HG02885 (cell line): ENCODE results near the gene TRIM41.
A peak's percentile ranks its signal among the peaks of the same experiment; 100 is the strongest.
"Not testable (repeated sequence)": the region's sequence is repeated elsewhere in the genome, so short reads cannot be mapped to it uniquely, and the experiment has no call there.

Experiments
- ATAC-seq: cut with Tn5 transposase; IDR thresholded peaks from one replicate; pipeline ENCODE4 v1.9.1; 2021; ENCODE audit warnings: mild to moderate bottlenecking; ENCODE audit not compliant: unreplicated experiment, poor library complexity

The TRIM41 gene

GRCh38 chr5:181209006-181209405, 14.1 kb upstream of the TRIM41 start:
- ATAC-seq = not testable (repeated sequence)

GRCh38 chr5:181210148-181210547, 12.9 kb upstream of the TRIM41 start:
- ATAC-seq = not testable (repeated sequence)

DNA sequence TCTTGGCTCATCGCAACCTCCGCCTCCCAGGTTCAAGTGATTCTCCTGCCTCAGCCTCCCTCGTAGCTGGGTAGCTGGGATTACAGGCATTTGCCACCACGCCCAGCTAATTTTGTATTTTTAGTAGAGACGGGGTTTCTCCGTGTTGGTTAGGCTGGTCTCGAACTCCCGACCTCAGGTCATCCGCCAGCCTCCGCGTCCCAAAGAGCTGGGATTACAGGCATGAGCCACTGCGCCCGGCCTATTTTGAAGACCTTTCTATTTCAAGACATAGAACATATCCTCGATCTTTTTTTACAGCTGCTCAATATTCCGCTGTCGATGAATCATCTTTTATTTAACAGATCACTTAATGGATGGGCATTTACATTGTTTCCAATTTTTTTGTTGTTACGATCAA, 12.4 kb upstream of the TRIM41 start:
- not testable (repeated sequence) for ATAC-seq

- ATAC-seq = no peak
Observed at GRCh38 chr5:181211208-181211607, 11.9 kb upstream of the TRIM41 start.

- no peak for ATAC-seq
Observed at GRCh38 chr5:181212080-181212479, 11.0 kb upstream of the TRIM41 start.

DNA sequence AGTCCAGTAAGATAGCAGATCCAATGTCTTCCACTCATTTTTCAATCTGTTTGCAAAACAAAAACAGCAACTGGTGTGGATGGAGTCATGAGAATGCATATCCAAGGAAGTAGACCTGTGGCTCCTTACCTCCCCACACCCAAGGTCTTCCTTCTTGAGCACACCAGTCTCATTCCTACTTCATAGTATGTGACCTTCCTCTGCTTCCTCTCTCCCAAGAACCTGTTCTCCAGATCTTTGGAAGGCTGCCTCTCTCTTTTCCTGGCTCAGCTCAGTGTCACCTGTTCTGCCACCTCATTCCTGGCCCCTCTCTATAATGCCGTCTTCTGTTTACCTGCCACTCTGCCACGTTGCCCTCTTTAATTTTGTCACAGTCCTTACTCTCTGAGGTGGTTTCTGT, 10.1 kb upstream of the TRIM41 start:
- no peak for ATAC-seq

GRCh38 chr5:181214249-181214648, 8.8 kb upstream of the TRIM41 start:
- not testable (repeated sequence) for ATAC-seq

GRCh38 chr5:181215997-181216989, 6.8 kb upstream of the TRIM41 start:
- ATAC-seq = no peak

- peak; percentile 14 for ATAC-seq
Observed at GRCh38 chr5:181217111-181217802, 5.8 kb upstream of the TRIM41 start.

- ATAC-seq = peak; percentile 13
Observed at GRCh38 chr5:181217803-181218062, 5.3 kb upstream of the TRIM41 start.

DNA sequence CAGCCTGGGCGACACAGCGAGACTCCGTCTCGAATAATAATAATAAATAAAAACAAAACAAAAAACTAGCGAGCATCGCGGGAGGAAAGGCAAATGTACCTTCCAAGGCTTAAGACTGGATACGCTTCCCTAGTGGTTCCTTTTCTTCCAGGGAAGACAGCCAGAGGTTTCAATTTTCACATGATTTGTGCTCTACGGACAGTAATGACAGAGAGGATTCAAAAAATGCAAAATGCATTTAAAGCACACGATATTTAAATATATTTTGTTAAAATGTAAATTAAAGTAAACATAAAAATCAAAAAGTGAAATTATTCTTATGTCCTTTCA, 4.3 kb upstream of the TRIM41 start:
- no peak for ATAC-seq

DNA sequence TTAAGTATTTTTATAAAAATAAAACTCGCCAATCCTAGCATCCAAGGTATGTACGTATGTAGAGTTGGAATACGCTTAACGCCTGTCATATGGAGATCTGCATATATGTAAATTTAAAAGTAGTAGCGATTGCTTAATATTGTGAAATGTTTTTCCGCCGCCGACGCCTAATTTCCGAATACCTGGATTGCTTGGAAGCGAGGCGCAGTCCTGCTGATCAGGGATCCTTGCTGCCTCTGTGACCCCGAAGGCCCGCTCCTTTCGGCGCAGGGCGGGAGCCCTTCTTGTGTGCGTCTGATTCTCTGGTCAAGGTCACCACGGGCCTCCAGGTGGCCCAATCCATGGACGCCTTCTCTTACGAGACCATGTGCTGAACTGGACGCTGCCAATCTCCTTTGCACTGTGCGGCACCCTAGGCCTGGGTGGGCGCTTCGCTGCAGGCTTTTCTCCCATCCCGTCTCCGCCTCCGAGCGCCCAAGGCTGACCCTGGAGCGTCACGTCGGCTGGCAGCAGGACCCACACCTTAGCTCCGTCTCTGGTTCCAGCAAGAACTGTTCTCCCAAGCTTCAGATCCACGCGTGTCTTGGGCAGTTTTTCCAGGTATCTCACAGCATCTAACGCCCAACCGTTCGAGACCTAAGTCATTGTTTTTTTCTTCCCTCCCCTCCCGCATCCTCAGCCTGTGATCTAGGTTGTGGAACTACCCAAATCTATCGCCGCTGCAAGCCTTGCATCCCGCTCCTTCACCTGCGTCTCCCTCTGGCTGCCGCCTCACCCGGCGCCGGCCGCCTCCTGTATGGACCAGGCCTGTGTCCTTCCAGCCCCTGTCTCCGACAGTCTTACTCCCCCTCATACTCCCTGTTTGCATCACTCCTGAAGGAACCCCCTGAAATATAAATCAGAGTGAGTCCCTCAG, 3.6 kb upstream of the TRIM41 start:
- no peak for ATAC-seq

DNA sequence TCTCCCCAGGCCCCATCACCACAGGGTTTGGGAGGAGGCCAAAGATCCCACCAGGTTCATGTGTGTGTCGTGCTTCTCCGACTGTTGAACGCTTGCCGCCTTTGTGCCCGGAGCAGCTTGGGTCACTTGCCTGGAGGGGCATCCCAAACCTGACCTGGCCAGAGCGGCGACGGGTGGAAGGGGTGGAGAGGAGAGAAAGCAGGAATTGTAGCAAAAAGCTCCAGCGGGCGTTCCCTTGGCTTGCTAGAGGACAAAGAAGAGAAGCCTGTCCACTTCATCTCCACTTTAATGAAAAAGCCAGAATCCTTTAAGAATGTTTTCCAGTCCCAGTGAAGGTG, 2.9 kb upstream of the TRIM41 start:
- ATAC-seq = no peak

DNA sequence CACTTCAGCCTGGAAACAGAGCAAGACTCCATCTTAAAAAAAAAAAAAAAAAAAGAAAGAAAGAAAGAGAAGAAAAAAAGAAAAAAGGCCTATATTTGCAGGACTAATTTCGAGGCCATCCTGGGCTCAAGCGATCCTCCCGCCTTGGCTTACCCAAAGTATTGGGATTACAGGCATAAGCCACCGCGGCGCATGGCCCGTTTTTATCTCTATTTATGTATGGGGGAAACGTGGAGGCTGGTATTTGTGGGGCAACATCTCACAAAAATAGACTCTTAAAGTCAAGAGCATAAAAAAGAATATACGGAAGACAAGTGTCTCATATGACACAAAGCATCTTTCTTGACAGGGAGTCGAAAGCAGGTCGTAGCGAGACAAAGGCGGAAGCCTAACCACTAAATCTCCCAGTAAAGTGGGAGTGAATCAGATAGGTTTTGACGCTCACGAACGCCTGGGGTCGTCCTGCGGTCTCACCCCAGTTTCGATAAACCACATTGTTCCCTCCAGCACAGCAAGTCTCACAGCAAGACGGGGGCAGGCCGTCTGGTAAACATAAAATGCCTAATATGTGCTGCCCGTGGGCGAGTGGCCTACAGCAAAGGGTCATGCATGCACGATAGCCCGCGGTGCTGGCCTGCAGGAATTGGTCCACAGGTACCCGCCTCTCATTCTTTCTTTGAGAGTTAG, 1.8 kb upstream of the TRIM41 start:
- ATAC-seq = no peak

DNA sequence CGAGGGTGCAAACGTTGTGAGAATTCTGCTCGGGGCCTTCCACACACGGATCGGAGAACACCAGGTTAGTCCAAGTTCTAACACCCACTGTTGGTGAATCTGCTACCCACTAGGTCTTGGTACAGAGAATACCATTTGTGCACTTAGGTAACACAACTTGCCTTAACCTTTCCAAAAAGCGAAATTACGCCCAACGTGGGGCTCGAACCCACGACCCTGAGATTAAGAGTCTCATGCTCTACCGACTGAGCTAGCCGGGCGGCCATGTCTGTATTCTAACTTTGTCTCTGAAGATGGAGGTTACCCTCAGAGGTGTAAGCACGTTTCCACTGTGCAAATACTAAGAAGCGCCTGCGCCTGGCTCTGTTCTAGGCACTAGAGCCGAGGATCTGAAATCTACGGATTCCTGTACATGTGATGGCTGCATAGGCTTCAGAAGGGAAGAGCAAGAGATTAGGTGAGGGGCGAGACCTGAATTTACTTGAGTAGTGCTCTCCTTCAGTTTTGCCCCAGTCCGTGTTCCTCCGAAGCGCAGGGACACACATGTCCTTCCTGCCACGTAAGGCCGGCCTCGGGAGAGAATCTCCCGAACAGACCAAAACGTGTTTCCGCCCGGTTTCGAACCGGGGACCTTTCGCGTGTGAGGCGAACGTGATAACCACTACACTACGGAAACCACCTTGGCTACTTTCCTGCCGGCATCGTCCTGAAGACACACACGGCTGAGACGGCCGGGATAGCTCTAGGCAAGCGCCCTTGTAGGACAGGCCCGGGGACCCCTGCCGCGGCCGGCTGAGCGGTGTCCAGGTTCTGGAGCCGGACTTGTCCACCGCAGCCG, 1.1 kb upstream of the TRIM41 start:
- peak; percentile 28 for ATAC-seq

- no peak for ATAC-seq
Observed at GRCh38 chr5:181222630-181223057, 437 bp upstream of the TRIM41 start.

DNA sequence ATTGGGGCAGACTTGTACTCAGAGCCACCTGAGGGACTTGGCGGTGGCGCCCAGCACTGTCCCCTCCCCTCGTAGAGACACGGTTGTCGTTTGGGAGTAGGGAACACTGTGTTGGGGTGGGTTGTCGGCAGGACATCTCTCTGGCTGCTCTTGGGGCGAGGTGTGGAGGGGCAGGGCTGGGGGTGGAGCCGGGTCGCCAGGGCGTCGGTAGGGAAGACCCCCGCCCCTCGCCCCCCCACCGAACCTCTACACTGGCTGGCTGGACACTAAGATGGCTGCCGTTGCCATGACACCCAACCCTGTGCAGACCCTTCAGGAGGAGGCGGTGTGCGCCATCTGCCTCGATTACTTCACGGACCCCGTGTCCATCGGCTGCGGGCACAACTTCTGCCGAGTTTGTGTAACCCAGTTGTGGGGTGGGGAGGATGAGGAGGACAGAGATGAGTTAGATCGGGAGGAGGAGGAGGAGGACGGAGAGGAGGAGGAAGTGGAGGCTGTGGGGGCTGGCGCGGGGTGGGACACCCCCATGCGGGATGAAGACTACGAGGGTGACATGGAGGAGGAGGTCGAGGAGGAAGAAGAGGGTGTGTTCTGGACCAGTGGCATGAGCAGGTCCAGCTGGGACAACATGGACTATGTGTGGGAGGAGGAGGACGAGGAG, 778 bp downstream of the TRIM41 start:
- peak; percentile 1 for ATAC-seq

- ATAC-seq = no peak
Observed at GRCh38 chr5:181224390-181225229, 1.5 kb downstream of the TRIM41 start.
